OCI-LY7 (cell line): Measurements from ENCODE around the gene METTL17. TPM values are rescaled to one million over a fixed set of nuclear protein-coding genes. Genes with fewer than 3 reads are reported as not detected.

Experiments
- BruUV-seq: library from RNA; stranded (reverse); fragments of 400-500 nt; replicated peaks from 2 replicates; lab custom pipeline; 2021; lab: Mats Ljungman, UMichigan
- CTCF ChIA-PET: fragments of 300-600 bp; sonication (Branson Sonifier 250); formaldehyde crosslinking; loops from one replicate; lab custom pipeline; 2022; ENCODE audit warnings: antibody characterized with exemption; ENCODE audit not compliant: unreplicated experiment; lab: Charles Lee
- POLR2A ChIA-PET: fragments of 300-600 bp; sonication (Branson Sonifier 250); formaldehyde crosslinking; loops from one replicate; lab custom pipeline; 2022; ENCODE audit warnings: antibody characterized with exemption; lab: Charles Lee
- DNase-seq: peaks from one replicate; pipeline ENCODE4 v3.0.0-alpha.2; 2015; ENCODE audit warnings: low spot score
- H2AFZ ChIP-seq: fragments of 200-600 bp; sonication (generic), shearing (Covaris generic); 2 replicates; pipeline ENCODE4 v1.6.1; 2014; ENCODE audit warnings: mild to moderate bottlenecking, antibody characterized with exemption, low read length, moderate library complexity
- H3K27ac ChIP-seq: fragments of 200-600 bp; sonication (generic); 2 replicates; pipeline ENCODE4 v1.5.1; 2014; ENCODE audit warnings: mixed run types, low read depth, mild to moderate bottlenecking, moderate library complexity, low read length, inconsistent platforms; ENCODE audit not compliant: poor library complexity, severe bottlenecking
- H3K36me3 ChIP-seq: fragments of 200-600 bp; sonication (generic); 2 replicates; pipeline ENCODE4 v1.6.1; 2014; ENCODE audit warnings: mild to moderate bottlenecking, antibody characterized with exemption, low read length, moderate library complexity, mixed read lengths; ENCODE audit not compliant: insufficient read depth
- H3K4me1 ChIP-seq: fragments of 200-600 bp; sonication (generic); 2 replicates; pipeline ENCODE4 v1.5.1; 2014; ENCODE audit warnings: mild to moderate bottlenecking, low read length; ENCODE audit not compliant: insufficient read depth, poor library complexity, severe bottlenecking
- H3K4me2 ChIP-seq: fragments of 200-600 bp; sonication (generic); 2 replicates; pipeline ENCODE4 v1.6.1; 2014; ENCODE audit warnings: mild to moderate bottlenecking, low read length
- H3K4me3 ChIP-seq: fragments of 200-600 bp; sonication (generic); 2 replicates; pipeline ENCODE4 v1.5.1; 2014; ENCODE audit warnings: mild to moderate bottlenecking, low read depth, low read length; ENCODE audit not compliant: poor library complexity, severe bottlenecking
- H3K79me2 ChIP-seq: fragments of 200-600 bp; sonication (generic); 2 replicates; pipeline ENCODE4 v1.6.1; 2016; ENCODE audit warnings: low read depth, mild to moderate bottlenecking, low read length, moderate library complexity, mixed read lengths; ENCODE audit not compliant: insufficient read depth
- H3K9me2 ChIP-seq: fragments of 200-600 bp; sonication (generic); 2 replicates; pipeline ENCODE4 v1.6.1; 2016; ENCODE audit warnings: mild to moderate bottlenecking, low read length, mixed read lengths; ENCODE audit not compliant: insufficient read depth
- H3K9me3 ChIP-seq: fragments of 200-600 bp; sonication (generic); 2 replicates; pipeline ENCODE4 v1.6.1; 2014; ENCODE audit warnings: mild to moderate bottlenecking, mixed run types, low read length, mixed read lengths
- H4K20me1 ChIP-seq: fragments of 200-600 bp; sonication (generic); 2 replicates; pipeline ENCODE4 v1.6.1; 2014; ENCODE audit warnings: mild to moderate bottlenecking, antibody characterized with exemption, low read length, moderate library complexity, mixed read lengths; ENCODE audit not compliant: insufficient read depth
- EZH2phosphoT487 ChIP-seq: fragments of 200-600 bp; sonication (generic); IDR thresholded peaks from 2 replicates; pipeline ENCODE4 v1.6.1; 2018; ENCODE audit warnings: low read depth, borderline replicate concordance, mild to moderate bottlenecking, mixed run types, antibody characterized with exemption, low read length, moderate library complexity, mixed read lengths
- intact Hi-C: fragments of 100-400 bp; cut with micrococcal nuclease; formaldehyde crosslinking; loops from one replicate; pipeline ENCODE4 v1.10.0; 2022; ENCODE audit not compliant: unreplicated experiment
- total RNA-seq, 2 experiments: library from RNA; depleted of rRNA in 1 of 2; stranded (reverse); fragments of >200 nt in 1 of 2; shearing (Covaris generic) in 1 of 2; gene quantifications; 2 replicates each; pipeline ENCODE4 v1.2.3, GENCODE V29; 2014 to 2022
- TF ChIP-seq, protein P1 (sequence below): fragments of 200-600 bp; sonication (generic); conservative IDR thresholded peaks from 2 replicates; pipeline ENCODE4 v1.5.1; 2014; ENCODE audit warnings: mild to moderate bottlenecking, antibody characterized with exemption, low read length, moderate library complexity, mixed read lengths

The METTL17 gene
- total RNA-seq, 2 experiments from 2014 or later, result 92.0 to 117 TPM

DNA sequence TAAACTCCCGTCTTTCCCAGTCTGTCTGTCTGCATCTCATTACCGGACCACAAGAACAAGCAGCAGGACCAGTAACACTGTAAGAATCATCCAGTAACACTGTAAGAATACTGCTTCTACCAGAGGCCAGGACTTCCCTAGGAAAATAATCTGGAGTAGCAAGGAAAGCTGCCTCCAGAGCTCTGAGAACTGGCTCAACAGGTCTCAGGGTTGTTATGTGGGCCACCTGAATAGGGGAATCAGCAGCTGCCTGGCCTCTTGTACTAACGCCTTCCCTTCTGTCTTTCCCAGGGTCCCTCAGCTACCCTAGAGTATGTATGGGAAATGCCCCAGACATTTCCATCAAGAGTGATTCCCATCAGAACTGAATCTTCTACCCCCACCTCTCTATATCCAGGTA is 8.4 kb downstream of the METTL17 start:
- H3K36me3 ChIP-seq, result peaks cover 46% of the 10 kb centered on the region
- intact Hi-C loops, result no loop called here
- H4K20me1 ChIP-seq, result no peaks in the 10 kb centered on the region
- H3K9me3 ChIP-seq, result no peaks in the 10 kb centered on the region
- DNase-seq, result no peak
- POLR2A ChIA-PET, result interaction anchor here (1.0 to 2.2 kb wide), 3 partner anchors 9 to 17 kb away, joined by 3 to 5 read pairs (median 3); no protein-coding TSS in a partner anchor
- TF ChIP-seq, protein P1, sequence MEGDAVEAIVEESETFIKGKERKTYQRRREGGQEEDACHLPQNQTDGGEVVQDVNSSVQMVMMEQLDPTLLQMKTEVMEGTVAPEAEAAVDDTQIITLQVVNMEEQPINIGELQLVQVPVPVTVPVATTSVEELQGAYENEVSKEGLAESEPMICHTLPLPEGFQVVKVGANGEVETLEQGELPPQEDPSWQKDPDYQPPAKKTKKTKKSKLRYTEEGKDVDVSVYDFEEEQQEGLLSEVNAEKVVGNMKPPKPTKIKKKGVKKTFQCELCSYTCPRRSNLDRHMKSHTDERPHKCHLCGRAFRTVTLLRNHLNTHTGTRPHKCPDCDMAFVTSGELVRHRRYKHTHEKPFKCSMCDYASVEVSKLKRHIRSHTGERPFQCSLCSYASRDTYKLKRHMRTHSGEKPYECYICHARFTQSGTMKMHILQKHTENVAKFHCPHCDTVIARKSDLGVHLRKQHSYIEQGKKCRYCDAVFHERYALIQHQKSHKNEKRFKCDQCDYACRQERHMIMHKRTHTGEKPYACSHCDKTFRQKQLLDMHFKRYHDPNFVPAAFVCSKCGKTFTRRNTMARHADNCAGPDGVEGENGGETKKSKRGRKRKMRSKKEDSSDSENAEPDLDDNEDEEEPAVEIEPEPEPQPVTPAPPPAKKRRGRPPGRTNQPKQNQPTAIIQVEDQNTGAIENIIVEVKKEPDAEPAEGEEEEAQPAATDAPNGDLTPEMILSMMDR, result no peak
- TF ChIP-seq EZH2phosphoT487, result no peak
- no peaks in the 10 kb centered on the region for H3K4me1 ChIP-seq
- H3K4me2 ChIP-seq, result no peak overlapping the region
- no peak overlapping the region for H2AFZ ChIP-seq
- BruUV-seq, result no TSS peak
- H3K27ac ChIP-seq, result no peak overlapping the region
- H3K9me2 ChIP-seq, result no peaks in the 10 kb centered on the region
- CTCF ChIA-PET, result no interaction called here
- no peak overlapping the region for H3K4me3 ChIP-seq
- H3K79me2 ChIP-seq, result no peaks in the 10 kb centered on the region

DNA sequence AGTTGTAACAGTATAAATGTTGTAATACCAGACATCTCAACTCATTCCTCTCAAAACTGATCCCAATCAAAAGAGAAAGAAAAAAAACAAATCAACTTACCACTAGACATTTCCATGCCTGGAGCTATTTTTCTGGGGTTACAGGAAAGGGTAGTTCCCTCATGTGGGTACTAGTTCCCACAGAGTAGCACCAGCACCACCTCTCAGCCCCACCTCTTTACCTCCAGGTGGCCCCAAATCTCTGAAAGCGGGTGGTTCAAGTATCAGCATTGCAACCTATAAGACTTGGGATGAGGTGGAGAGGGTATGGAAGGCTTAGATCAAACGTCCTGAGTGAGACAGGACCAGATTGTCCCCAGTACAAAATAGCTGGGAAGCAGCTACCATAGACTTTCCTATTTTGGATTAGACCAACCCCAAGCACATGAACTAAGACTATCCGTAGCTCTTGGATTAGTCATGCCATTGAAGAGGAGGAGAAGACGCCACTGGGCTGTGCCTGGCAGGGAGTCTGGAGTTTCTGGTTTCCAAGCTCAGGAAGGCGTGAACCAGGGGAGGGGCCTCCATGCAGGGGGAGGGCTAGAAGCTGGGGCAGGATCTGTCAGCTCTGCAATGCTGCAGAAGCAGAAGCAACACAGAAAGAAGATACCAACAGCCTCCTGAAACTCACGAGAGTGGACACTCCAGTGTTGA is 9.0 kb downstream of the METTL17 start, which contains the start of gene SLC39A2:
Gene SLC39A2, plus strand, starts transcription at position 620 of the 693 bp plus-strand sequence. CDS start 154 bp downstream, outside the sequence.
- no peaks in the 10 kb centered on the region for H3K9me3 ChIP-seq
- H3K4me3 ChIP-seq, result no peak within 1 kb of the TSS
- no peaks in the 10 kb centered on the region for H3K79me2 ChIP-seq
- TF ChIP-seq, protein P1, result no peak
- no peak for TF ChIP-seq EZH2phosphoT487
- peaks cover 39% of the 10 kb centered on the region for H3K36me3 ChIP-seq
- H3K4me1 ChIP-seq, result no peaks in the 10 kb centered on the region
- BruUV-seq, result no TSS peak
- ChIA-PET CTCF (no interaction called here), POLR2A (interaction anchor here (0.9 to 2.2 kb wide), 2 partner anchors 10 to 14 kb away, joined by 3 to 5 read pairs; no protein-coding TSS in a partner anchor)
- no peak within 1 kb of the TSS for H3K4me2 ChIP-seq
- no peak for DNase-seq
- intact Hi-C loops, result no loop called here
- no peak within 1 kb of the TSS for H2AFZ ChIP-seq
- H4K20me1 ChIP-seq, result no peaks in the 10 kb centered on the region
- H3K27ac ChIP-seq, result no peak within 1 kb of the TSS
- no peaks in the 10 kb centered on the region for H3K9me2 ChIP-seq

DNA sequence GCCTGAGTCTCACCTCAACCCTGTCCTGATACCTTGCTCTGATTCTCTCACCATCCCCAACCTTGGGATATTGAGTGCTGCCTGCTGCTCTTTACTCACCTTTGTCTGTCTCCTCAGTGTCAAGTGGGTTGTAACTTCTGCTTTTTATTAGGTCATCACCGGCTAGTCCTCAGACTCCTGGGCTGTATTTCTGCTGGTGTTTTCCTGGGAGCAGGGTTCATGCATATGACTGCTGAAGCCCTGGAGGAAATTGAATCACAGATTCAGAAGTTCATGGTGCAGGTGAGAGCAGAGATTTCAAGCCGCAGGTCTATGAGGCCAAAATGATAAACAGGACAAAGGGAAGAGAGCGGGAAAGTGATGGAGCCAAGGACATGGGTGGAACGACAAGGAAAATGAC is 9.8 kb downstream of the METTL17 start:
- no peaks in the 10 kb centered on the region for H3K9me2 ChIP-seq
- no TSS peak for BruUV-seq
- DNase-seq, result no peak
- no peaks in the 10 kb centered on the region for H3K79me2 ChIP-seq
- no peak for TF ChIP-seq EZH2phosphoT487
- TF ChIP-seq, protein P1, result no peak
- H2AFZ ChIP-seq, result no peak overlapping the region
- no peak overlapping the region for H3K4me2 ChIP-seq
- peaks cover 31% of the 10 kb centered on the region for H3K36me3 ChIP-seq
- H3K4me1 ChIP-seq, result no peaks in the 10 kb centered on the region
- no peak overlapping the region for H3K27ac ChIP-seq
- ChIA-PET POLR2A (interaction anchor here (0.9 kb wide), 1 partner anchor 13 kb away, joined by 3 read pairs; no protein-coding TSS in a partner anchor), CTCF (no interaction called here)
- intact Hi-C loops, result no loop called here
- no peaks in the 10 kb centered on the region for H3K9me3 ChIP-seq
- H4K20me1 ChIP-seq, result no peaks in the 10 kb centered on the region
- no peak overlapping the region for H3K4me3 ChIP-seq
